PC-3 (cell line): ENCODE measurements around the gene ANKLE1. TPM values are rescaled to one million over a fixed set of nuclear protein-coding genes. Genes with fewer than 3 reads are reported as not detected.

Experiments used
- ATAC-seq: fragments of 200-7000 bp; cut with Tn5 transposase; 2 replicates; pipeline ENCODE4 v1.9.1; 2020; ENCODE audit warnings: mild to moderate bottlenecking, moderate library complexity
- BruUV-seq: library from RNA; stranded (reverse); fragments of 400-500 nt; replicated peaks from 2 replicates; lab custom pipeline; 2021; lab: Mats Ljungman, UMichigan
- CTCF ChIA-PET: fragments of 300-600 bp; sonication (Branson Sonifier 250); formaldehyde crosslinking; loops from one replicate; lab custom pipeline; 2022; ENCODE audit warnings: antibody characterized with exemption; lab: Charles Lee
- POLR2A ChIA-PET: fragments of 300-600 bp; sonication (Branson Sonifier 250); formaldehyde crosslinking; loops from one replicate; lab custom pipeline; 2022; ENCODE audit warnings: antibody characterized with exemption; ENCODE audit not compliant: unreplicated experiment; lab: Charles Lee
- DNase-seq: peaks from one replicate; pipeline ENCODE4 v3.0.0-alpha.2; 2015
- H2AFZ ChIP-seq: fragments of 300-600 bp; sonication (generic); 2 replicates; pipeline ENCODE4 v1.6.0; 2016; ENCODE audit warnings: antibody characterized with exemption, low read length
- H3F3A ChIP-seq: fragments of 300-600 bp; sonication (generic); one replicate; pipeline ENCODE4 v1.6.0; 2017; ENCODE audit warnings: antibody characterized with exemption, low read length, control low read depth, mild to moderate bottlenecking; ENCODE audit not compliant: unreplicated experiment
- H3K27ac ChIP-seq: fragments of 300-600 bp; sonication (generic); 2 replicates; pipeline ENCODE4 v1.5.1; 2016; ENCODE audit warnings: mild to moderate bottlenecking, low read length
- H3K27me3 ChIP-seq: fragments of 300-600 bp; sonication (generic); 2 replicates; pipeline ENCODE4 v1.6.1; 2016; ENCODE audit warnings: low read length, mixed read lengths
- H3K36me3 ChIP-seq: fragments of 300-600 bp; sonication (generic); 2 replicates; pipeline ENCODE4 v1.6.1; 2016; ENCODE audit warnings: low read depth, mixed run types, low read length, mixed read lengths
- H3K4me1 ChIP-seq: fragments of 300-600 bp; sonication (generic); 2 replicates; pipeline ENCODE4 v1.5.1; 2016; ENCODE audit warnings: low read length; ENCODE audit not compliant: insufficient read depth
- H3K4me2 ChIP-seq: fragments of 300-600 bp; sonication (generic); 2 replicates; pipeline ENCODE4 v1.6.0; 2016; ENCODE audit warnings: low read length
- H3K4me3 ChIP-seq: fragments of 300-600 bp; sonication (generic); 2 replicates; pipeline ENCODE4 v1.5.1; 2016; ENCODE audit warnings: mild to moderate bottlenecking, low read length, mixed read lengths
- H3K79me2 ChIP-seq: fragments of 300-600 bp; sonication (generic); 2 replicates; pipeline ENCODE4 v1.6.1; 2017; ENCODE audit warnings: low read length, mixed read lengths
- H3K9ac ChIP-seq: fragments of 300-600 bp; sonication (generic); 2 replicates; pipeline ENCODE4 v1.6.0; 2016; ENCODE audit warnings: mild to moderate bottlenecking, low read length
- H3K9me2 ChIP-seq: fragments of 300-600 bp; sonication (generic); replicated peaks from 2 replicates; pipeline ENCODE4 v1.6.1; 2016; ENCODE audit warnings: mixed run types, low read length, mixed read lengths
- H3K9me3 ChIP-seq: fragments of 300-600 bp; sonication (generic); 2 replicates; pipeline ENCODE4 v1.6.1; 2016; ENCODE audit warnings: low read length, mixed read lengths
- H4K20me1 ChIP-seq: fragments of 300-600 bp; sonication (generic); 2 replicates; pipeline ENCODE4 v1.6.1; 2016; ENCODE audit warnings: low read length, mixed read lengths
- CTCF ChIP-seq: fragments of 300-600 bp; sonication (generic); conservative IDR thresholded peaks from 2 replicates; pipeline ENCODE4 v1.5.1; 2017; ENCODE audit warnings: antibody characterized with exemption, low read depth, mild to moderate bottlenecking, low read length
- EZH2 ChIP-seq: fragments of 300-600 bp; sonication (generic); IDR thresholded peaks from one replicate; pipeline ENCODE4 v1.6.1; 2017; ENCODE audit warnings: antibody characterized with exemption, mild to moderate bottlenecking, low read length; ENCODE audit not compliant: unreplicated experiment
- EZH2phosphoT487 ChIP-seq: fragments of 300-600 bp; sonication (generic); IDR thresholded peaks from 2 replicates; pipeline ENCODE4 v1.6.1; 2018; ENCODE audit warnings: mild to moderate bottlenecking, antibody characterized with exemption, low read length, borderline replicate concordance
- intact Hi-C: fragments of 100-400 bp; cut with micrococcal nuclease; formaldehyde crosslinking; loops from 2 replicates; pipeline ENCODE4 v1.9.0; 2023
- total RNA-seq: library from RNA; depleted of rRNA; stranded (reverse); fragments of >200 nt; gene quantifications from 2 replicates; pipeline ENCODE4 v1.2.3, GENCODE V29; 2014

Gene ANKLE1
- total RNA-seq, 1 experiment from 2014 or later, result 2.2 TPM

DNA sequence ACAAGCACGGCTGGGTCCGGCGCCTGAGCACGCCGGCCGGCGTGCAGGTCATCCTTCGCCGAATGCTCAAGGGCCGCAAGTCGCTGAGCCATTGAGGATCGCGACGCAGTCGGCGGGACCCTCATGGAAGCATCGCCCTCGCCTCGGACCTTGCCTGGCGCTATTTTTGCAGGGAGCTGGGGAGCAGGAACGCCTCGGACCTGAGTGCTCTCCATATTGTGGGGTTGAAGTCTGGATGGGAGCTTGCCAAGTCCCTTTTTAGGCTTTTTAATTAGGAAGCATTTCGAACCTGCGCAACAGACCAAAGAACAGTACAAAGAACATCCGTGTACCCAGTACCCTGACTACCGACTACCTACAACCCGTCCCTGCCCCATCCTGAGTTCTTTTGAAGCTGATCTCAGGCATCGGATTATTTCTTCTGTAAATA, 24.6 kb downstream of the ANKLE1 start:
- peaks cover 57% of the 10 kb centered on the region for H3K79me2 ChIP-seq
- TF ChIP-seq EZH2phosphoT487 (no peak), CTCF (no peak)
- POLR2A ChIA-PET, result interaction anchor here (0.6 kb wide), 1 partner anchor 11 kb away, joined by 15 read pairs; no protein-coding TSS in a partner anchor
- ATAC-seq (no peak), DNase-seq (peak; percentile 33)
- no peaks in the 10 kb centered on the region for H3K36me3 ChIP-seq
- intact Hi-C loops, result no loop called here
- no peaks in the 10 kb centered on the region for H3K9me2 ChIP-seq
- peak overlapping the region; percentile 95 for H3K4me2 ChIP-seq
- peak overlapping the region; percentile 89 for H3K4me3 ChIP-seq
- H3K9ac ChIP-seq, result peak overlapping the region; percentile 90
- no peaks in the 10 kb centered on the region for H4K20me1 ChIP-seq
- no TSS peak for BruUV-seq
- H3F3A ChIP-seq, result no peaks in the 10 kb centered on the region
- H3K27me3 ChIP-seq, result no peaks in the 10 kb centered on the region
- peaks cover 35% of the 10 kb centered on the region for H3K4me1 ChIP-seq
- H2AFZ ChIP-seq, result peak overlapping the region; percentile 92
- CTCF ChIA-PET, result no interaction called here
- no peaks in the 10 kb centered on the region for H3K9me3 ChIP-seq
- peak overlapping the region; percentile 74 for H3K27ac ChIP-seq

DNA sequence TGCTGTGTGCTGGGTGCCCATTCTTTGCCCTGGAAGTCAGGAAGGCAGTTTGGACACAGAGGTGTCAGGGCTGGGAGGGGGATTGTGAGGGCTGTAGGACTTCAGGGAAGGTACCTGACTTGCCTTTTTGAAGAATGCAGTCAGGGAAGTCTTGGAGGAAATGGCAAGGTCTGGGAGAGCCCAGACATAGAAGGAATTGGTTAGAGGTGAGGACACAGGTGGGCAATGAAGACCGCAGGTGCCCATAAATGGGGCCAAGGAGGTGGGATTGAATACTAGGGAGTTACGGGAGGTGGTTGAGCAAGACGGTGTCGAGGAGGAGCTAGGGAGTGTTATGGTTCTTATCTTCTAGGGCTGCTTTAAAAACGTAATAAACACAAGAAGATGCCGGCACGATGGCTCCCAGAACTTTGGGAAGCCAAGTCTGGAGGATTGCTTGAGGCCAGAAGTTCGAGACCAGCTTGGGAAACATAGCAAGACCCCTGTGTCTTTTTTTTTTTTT, 26.2 kb downstream of the ANKLE1 start:
- no peaks in the 10 kb centered on the region for H3K9me3 ChIP-seq
- no peak overlapping the region for H3K4me2 ChIP-seq
- POLR2A ChIA-PET, result no interaction called here
- intact Hi-C loops, result loop anchor here (2.0 kb wide), 1 partner anchor 41 kb away; the partner anchor contains the start of gene BABAM1
- no peaks in the 10 kb centered on the region for H3K9me2 ChIP-seq
- H4K20me1 ChIP-seq, result no peaks in the 10 kb centered on the region
- H3K27ac ChIP-seq, result no peak overlapping the region
- no peak overlapping the region for H3K9ac ChIP-seq
- CTCF ChIA-PET, result no interaction called here
- no TSS peak for BruUV-seq
- TF ChIP-seq EZH2, result no peak
- no peak for TF ChIP-seq CTCF
- no peak for TF ChIP-seq EZH2phosphoT487
- no peaks in the 10 kb centered on the region for H3F3A ChIP-seq
- peaks cover 59% of the 10 kb centered on the region for H3K79me2 ChIP-seq
- no peaks in the 10 kb centered on the region; the same call in 1 of the 2 replicates for H3K36me3 ChIP-seq
- no peak for DNase-seq
- no peak overlapping the region for H3K4me3 ChIP-seq
- H3K4me1 ChIP-seq, result peaks cover 39% of the 10 kb centered on the region
- H3K27me3 ChIP-seq, result no peaks in the 10 kb centered on the region
- no peak overlapping the region for H2AFZ ChIP-seq
- no peak for ATAC-seq
